SJSA1 (cell line): ENCODE data around the gene RPS21. TPM values are rescaled to one million over a fixed set of nuclear protein-coding genes. Genes with fewer than 3 reads are reported as not detected.

ENCODE experiments used
- total RNA-seq: library from RNA; depleted of rRNA; stranded (reverse); fragments of >200 nt; shearing (Covaris generic); gene quantifications from 2 replicates; pipeline ENCODE4 v1.2.3, GENCODE V29; 2014; rRNA removed

The RPS21 gene
- total RNA-seq, 1 experiment from 2014 or later, result 1,367 TPM

Other genes with a start within 250 kb of the RPS21 start
- 782 and 1,103 TPM in 2 replicates for gene PSMA7, start 243.7 kb upstream of the RPS21 start, total RNA-seq
- gene SS18L1, start 243.3 kb upstream of the RPS21 start, total RNA-seq, result 5.2 and 14.2 TPM in 2 replicates
- 23.9 and 31.4 TPM in 2 replicates for gene MTG2, start 204.1 kb upstream of the RPS21 start, total RNA-seq
- gene HRH3, start 166.8 kb upstream of the RPS21 start, total RNA-seq, result not detected in 2 replicates
- 10.5 and 14.9 TPM in 2 replicates for gene OSBPL2, start 148.6 kb upstream of the RPS21 start, total RNA-seq
- gene ADRM1, start 84.1 kb upstream of the RPS21 start, total RNA-seq, result 279 and 361 TPM in 2 replicates
- gene LAMA5, start 19.8 kb upstream of the RPS21 start, total RNA-seq, result 3.2 and 3.6 TPM in 2 replicates
- gene CABLES2, start 20.2 kb downstream of the RPS21 start, total RNA-seq, result 6.9 and 14.9 TPM in 2 replicates
- gene RBBP8NL, start 40.4 kb downstream of the RPS21 start, total RNA-seq, result not detected in 2 replicates
- gene GATA5, start 88.9 kb downstream of the RPS21 start, total RNA-seq, result not detected in 2 replicates